Ishikawa (cell line): ENCODE measurements around the gene C5orf58.

ENCODE experiments used
- CEBPB ChIP-seq: IDR thresholded peaks from 2 replicates; pipeline ENCODE4 v1.6.1; 2012
- CREB1 ChIP-seq: IDR thresholded peaks from 2 replicates; pipeline ENCODE4 v1.6.1; 2012; ENCODE audit warnings: low read depth
- EGR1 ChIP-seq: IDR thresholded peaks from 2 replicates; pipeline ENCODE4 v1.6.1; 2012
- EP300 ChIP-seq: IDR thresholded peaks from 2 replicates; pipeline ENCODE4 v1.6.1; 2012; ENCODE audit warnings: borderline replicate concordance
- FOXM1 ChIP-seq: IDR thresholded peaks from 2 replicates; pipeline ENCODE4 v1.6.1; 2012; ENCODE audit warnings: low read depth, borderline replicate concordance
- MAX ChIP-seq: IDR thresholded peaks from 2 replicates; pipeline ENCODE4 v1.6.1; 2012
- NFIC ChIP-seq: IDR thresholded peaks from 2 replicates; pipeline ENCODE4 v1.6.1; 2012
- RAD21 ChIP-seq: IDR thresholded peaks from 2 replicates; pipeline ENCODE4 v1.6.1; 2012; ENCODE audit warnings: low read depth
- TAF1 ChIP-seq: IDR thresholded peaks from 2 replicates; pipeline ENCODE4 v1.6.1; 2012; ENCODE audit warnings: low read depth, mild to moderate bottlenecking
- USF1 ChIP-seq: IDR thresholded peaks from 2 replicates; pipeline ENCODE4 v1.6.1; 2012
- YY1 ChIP-seq: IDR thresholded peaks from 2 replicates; pipeline ENCODE4 v1.6.1; 2012; ENCODE audit warnings: low read depth
- TF ChIP-seq, protein P1 (sequence below): IDR thresholded peaks from 2 replicates; pipeline ENCODE4 v1.6.1; 2012; ENCODE audit warnings: low read depth, mild to moderate bottlenecking

DNA sequence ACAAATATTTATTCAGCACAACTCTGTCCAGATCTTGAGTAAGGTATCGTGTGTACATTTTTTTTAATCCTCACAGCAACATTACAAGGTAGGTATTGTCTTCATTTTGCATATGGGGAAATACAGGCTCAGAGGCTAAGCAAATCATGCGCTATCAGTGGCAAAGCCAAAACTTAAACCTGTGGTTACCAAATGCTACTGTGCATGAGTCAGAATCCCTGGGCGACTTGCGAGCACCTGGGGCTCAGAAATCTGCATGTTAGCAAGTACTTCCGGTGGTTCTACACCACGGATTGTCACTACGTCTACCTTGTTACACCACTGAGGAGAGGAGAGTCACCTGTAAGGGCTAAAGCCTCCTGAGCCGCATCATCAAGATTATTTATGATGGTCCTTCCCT is 21.3 kb downstream of the C5orf58 start:
- TF ChIP-seq CEBPB: no peak
- no peak for TF ChIP-seq NFIC
- TF ChIP-seq TAF1: no peak
- no peak for TF ChIP-seq EGR1
- TF ChIP-seq YY1: no peak
- no peak for TF ChIP-seq CREB1
- no peak for TF ChIP-seq USF1
- no peak for TF ChIP-seq RAD21
- TF ChIP-seq MAX: no peak
- no peak for TF ChIP-seq FOXM1
- no peak for TF ChIP-seq EP300
- TF ChIP-seq, protein P1, sequence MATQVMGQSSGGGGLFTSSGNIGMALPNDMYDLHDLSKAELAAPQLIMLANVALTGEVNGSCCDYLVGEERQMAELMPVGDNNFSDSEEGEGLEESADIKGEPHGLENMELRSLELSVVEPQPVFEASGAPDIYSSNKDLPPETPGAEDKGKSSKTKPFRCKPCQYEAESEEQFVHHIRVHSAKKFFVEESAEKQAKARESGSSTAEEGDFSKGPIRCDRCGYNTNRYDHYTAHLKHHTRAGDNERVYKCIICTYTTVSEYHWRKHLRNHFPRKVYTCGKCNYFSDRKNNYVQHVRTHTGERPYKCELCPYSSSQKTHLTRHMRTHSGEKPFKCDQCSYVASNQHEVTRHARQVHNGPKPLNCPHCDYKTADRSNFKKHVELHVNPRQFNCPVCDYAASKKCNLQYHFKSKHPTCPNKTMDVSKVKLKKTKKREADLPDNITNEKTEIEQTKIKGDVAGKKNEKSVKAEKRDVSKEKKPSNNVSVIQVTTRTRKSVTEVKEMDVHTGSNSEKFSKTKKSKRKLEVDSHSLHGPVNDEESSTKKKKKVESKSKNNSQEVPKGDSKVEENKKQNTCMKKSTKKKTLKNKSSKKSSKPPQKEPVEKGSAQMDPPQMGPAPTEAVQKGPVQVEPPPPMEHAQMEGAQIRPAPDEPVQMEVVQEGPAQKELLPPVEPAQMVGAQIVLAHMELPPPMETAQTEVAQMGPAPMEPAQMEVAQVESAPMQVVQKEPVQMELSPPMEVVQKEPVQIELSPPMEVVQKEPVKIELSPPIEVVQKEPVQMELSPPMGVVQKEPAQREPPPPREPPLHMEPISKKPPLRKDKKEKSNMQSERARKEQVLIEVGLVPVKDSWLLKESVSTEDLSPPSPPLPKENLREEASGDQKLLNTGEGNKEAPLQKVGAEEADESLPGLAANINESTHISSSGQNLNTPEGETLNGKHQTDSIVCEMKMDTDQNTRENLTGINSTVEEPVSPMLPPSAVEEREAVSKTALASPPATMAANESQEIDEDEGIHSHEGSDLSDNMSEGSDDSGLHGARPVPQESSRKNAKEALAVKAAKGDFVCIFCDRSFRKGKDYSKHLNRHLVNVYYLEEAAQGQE: no peak
